Thyroid gland (tissue), 4 donors: ENCODE data around the gene FIG4. TPM values are rescaled to one million over a fixed set of nuclear protein-coding genes. Genes with fewer than 3 reads are reported as not detected.

Experiments used
- DNase-seq, 2 donors: peaks; one replicate each; pipeline ENCODE4 v3.0.0-alpha.2; 2019
- H3K27ac ChIP-seq, 3 donors: fragments of 200-600 bp; sonication (generic); 1 replicate in 2 of 3; 2 replicates in 1 of 3; pipeline ENCODE4 v1.5.1; 2016 to 2019; ENCODE audit warnings: mild to moderate bottlenecking in 1 of 3, moderate library complexity in 1 of 3
- H3K27me3 ChIP-seq: fragments of 200-600 bp; sonication (generic); one replicate; pipeline ENCODE4 v1.5.1; 2019
- H3K36me3 ChIP-seq, 2 donors: fragments of 200-600 bp; sonication (generic); one replicate each; pipeline ENCODE4 v1.5.1; 2016 to 2019
- H3K4me1 ChIP-seq, 2 donors: fragments of 200-600 bp; sonication (generic); one replicate each; pipeline ENCODE4 v1.5.1; 2017 to 2019
- H3K4me3 ChIP-seq, 3 donors: fragments of 200-600 bp; sonication (generic); replicated peaks in 1 of 3; 1 replicate in 2 of 3; 2 replicates in 1 of 3; pipeline ENCODE4 v1.5.1; 2016; ENCODE audit warnings: mild to moderate bottlenecking in 1 of 3
- H3K9me3 ChIP-seq: fragments of 200-600 bp; sonication (generic); one replicate; pipeline ENCODE4 v1.5.1; 2017
- POLR2A ChIP-seq, 2 donors: fragments of 450-650 bp; IDR thresholded peaks; one replicate each; pipeline ENCODE4 v1.6.1; 2017; ENCODE audit warnings: antibody characterized with exemption in 2 of 2, mild to moderate bottlenecking in 2 of 2, moderate library complexity in 1 of 2
- WGBS, 2 donors: methylation state at CpG; one replicate each; pipeline ENCODE4 v1.1.5; 2017; 5-methylcytosine and 5-hydroxymethylcytosine counted together
- intact Hi-C: fragments of 100-400 bp; cut with DNase I; formaldehyde crosslinking; loops from one replicate; pipeline ENCODE4 v1.15.1; 2023
- total RNA-seq, 4 donors: library from RNA; depleted of rRNA; stranded (reverse); fragments of >200 nt; gene quantifications; one replicate each; pipeline ENCODE4 v1.2.3, GENCODE V29; 2016
- TF ChIP-seq, protein P1 (sequence below), 6 experiments: fragments of 200-600 bp in 3 of 6; fragments of 450-650 bp in 3 of 6; sonication (generic) in 3 of 6; IDR thresholded peaks; one replicate each; pipeline ENCODE4 v1.5.1; 2016 to 2019; ENCODE audit warnings: antibody characterized with exemption in 6 of 6, mild to moderate bottlenecking in 2 of 6, inconsistent platforms in 1 of 6, moderate library complexity in 1 of 6

The FIG4 gene
- total RNA-seq, 4 donors from 2014 or later = 11.7 to 17.0 (median 16.6) TPM

GRCh38 chr6:109713097-109713496 lies 22.0 kb downstream of the FIG4 start:
- 93 to 96% methylated on average over 4 to 8 of the region's 8 CpGs for WGBS, 2 donors
- no peak for DNase-seq
- no peaks in the 10 kb centered on the region for H3K36me3 ChIP-seq
- intact Hi-C loops = no loop called here
- H3K4me3 ChIP-seq = no peak overlapping the region
- H3K27ac ChIP-seq = no peak overlapping the region
- no peaks in the 10 kb centered on the region for H3K27me3 ChIP-seq
- no peaks in the 10 kb centered on the region for H3K9me3 ChIP-seq
- no peaks in the 10 kb centered on the region for H3K4me1 ChIP-seq
- no peak for TF ChIP-seq POLR2A (IDR thresholded peaks at IDR 0.05)
- TF ChIP-seq, protein P1, sequence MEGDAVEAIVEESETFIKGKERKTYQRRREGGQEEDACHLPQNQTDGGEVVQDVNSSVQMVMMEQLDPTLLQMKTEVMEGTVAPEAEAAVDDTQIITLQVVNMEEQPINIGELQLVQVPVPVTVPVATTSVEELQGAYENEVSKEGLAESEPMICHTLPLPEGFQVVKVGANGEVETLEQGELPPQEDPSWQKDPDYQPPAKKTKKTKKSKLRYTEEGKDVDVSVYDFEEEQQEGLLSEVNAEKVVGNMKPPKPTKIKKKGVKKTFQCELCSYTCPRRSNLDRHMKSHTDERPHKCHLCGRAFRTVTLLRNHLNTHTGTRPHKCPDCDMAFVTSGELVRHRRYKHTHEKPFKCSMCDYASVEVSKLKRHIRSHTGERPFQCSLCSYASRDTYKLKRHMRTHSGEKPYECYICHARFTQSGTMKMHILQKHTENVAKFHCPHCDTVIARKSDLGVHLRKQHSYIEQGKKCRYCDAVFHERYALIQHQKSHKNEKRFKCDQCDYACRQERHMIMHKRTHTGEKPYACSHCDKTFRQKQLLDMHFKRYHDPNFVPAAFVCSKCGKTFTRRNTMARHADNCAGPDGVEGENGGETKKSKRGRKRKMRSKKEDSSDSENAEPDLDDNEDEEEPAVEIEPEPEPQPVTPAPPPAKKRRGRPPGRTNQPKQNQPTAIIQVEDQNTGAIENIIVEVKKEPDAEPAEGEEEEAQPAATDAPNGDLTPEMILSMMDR (IDR thresholded peaks at IDR 0.05) = no peak

DNA sequence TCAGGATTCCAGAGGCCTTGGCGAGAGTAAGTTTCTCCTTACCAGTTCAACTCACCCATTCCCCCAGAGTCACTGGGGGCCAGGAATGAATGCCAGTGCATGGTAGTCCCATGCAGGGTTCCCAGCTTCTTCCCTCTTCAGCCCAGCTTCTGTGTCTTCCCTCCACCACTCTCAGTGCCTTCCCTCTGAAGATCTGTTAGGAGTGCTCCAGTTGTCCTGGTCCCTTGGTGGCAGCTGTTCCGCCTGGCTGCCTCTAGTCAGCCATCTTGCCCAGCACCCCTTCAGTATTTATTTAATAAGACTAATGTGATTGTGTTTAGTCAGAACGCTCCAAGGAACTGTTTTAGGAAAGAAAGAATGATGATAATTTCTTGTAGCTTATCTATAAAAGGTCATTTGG lies 23.1 kb downstream of the FIG4 start:
- intact Hi-C loops = no loop called here
- TF ChIP-seq POLR2A (IDR thresholded peaks at IDR 0.05) = no peak
- TF ChIP-seq, protein P1 (IDR thresholded peaks at IDR 0.05) = no peak
- Histone ChIP-seq H3K36me3 (no peaks in the 10 kb centered on the region), H3K4me3 (no peak overlapping the region), H3K27me3 (no peaks in the 10 kb centered on the region), H3K27ac (no peak overlapping the region), H3K4me1 (no peaks in the 10 kb centered on the region), H3K9me3 (no peaks in the 10 kb centered on the region)
- DNase-seq = no peak
- WGBS, 2 donors = 90 to 92% methylated on average over 3 of the region's 3 CpGs

- intact Hi-C loops = no loop called here
- no peak for DNase-seq
- no peak for TF ChIP-seq POLR2A (IDR thresholded peaks at IDR 0.05)
- TF ChIP-seq, protein P1 (IDR thresholded peaks at IDR 0.05) = no peak
- Histone ChIP-seq H3K4me1 (no peaks in the 10 kb centered on the region), H3K27me3 (no peaks in the 10 kb centered on the region), H3K27ac (no peak overlapping the region), H3K4me3 (no peak overlapping the region), H3K9me3 (no peaks in the 10 kb centered on the region), H3K36me3 (no peaks in the 10 kb centered on the region)
- WGBS, 2 donors = 95 to 96% methylated on average over 1 of the region's 1 CpG
Measured at GRCh38 chr6:109714611-109715010, 23.5 kb downstream of the FIG4 start.

DNA sequence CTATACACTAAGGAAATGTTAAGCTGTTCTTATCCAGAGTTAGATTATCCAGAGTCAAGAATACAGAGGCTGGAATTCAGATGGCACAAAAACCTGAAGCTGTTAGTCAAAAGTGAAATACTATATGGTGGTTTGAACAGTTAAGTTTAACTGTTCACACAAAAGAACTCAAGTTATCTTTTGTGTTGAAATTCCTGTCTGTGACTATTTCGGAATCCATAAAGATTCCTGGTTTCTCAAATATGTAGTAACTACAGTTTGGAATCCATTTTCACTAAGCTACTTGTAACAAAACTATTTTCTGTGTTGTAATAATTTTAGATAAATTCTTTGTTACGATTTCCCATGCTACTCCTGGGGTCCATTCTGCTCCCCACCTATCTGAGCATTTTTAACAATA lies 24.5 kb downstream of the FIG4 start:
- no peak for DNase-seq
- intact Hi-C loops = no loop called here
- Histone ChIP-seq H3K27ac (no peak overlapping the region), H3K36me3 (no peaks in the 10 kb centered on the region), H3K9me3 (no peaks in the 10 kb centered on the region), H3K27me3 (no peaks in the 10 kb centered on the region), H3K4me1 (no peaks in the 10 kb centered on the region), H3K4me3 (no peak overlapping the region)
- 93 to 97% methylated on average over 2 of the region's 2 CpGs for WGBS, 2 donors
- TF ChIP-seq POLR2A (IDR thresholded peaks at IDR 0.05) = no peak

DNA sequence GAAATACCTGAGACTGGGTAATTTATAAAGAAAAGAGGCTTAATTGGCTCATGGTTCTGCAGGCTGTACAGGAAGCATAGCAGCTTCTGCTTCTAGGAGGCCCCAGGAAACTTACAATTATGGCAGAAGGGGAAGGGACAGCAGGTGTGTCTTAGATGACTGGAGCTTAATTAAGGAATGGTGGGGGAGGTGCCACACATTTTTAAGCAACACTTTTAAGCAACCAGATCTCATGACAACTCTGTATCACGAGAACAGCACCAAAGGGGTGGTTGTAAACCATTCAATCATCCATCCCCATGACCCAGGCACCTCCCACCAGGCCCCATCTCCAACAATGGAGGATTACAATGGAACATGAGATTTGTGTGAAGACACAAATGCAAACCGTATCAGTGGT lies 26.9 kb downstream of the FIG4 start:
- Histone ChIP-seq H3K27ac (no peak overlapping the region), H3K4me3 (no peak overlapping the region), H3K27me3 (no peaks in the 10 kb centered on the region), H3K4me1 (peaks cover 0 to 4% of the 10 kb centered on the region in 2 donors), H3K36me3 (no peaks in the 10 kb centered on the region), H3K9me3 (no peaks in the 10 kb centered on the region)
- 83 to 93% methylated on average over 2 of the region's 2 CpGs for WGBS, 2 donors
- intact Hi-C loops = no loop called here
- DNase-seq = no peak
- TF ChIP-seq, protein P1 (IDR thresholded peaks at IDR 0.05) = no peak
- TF ChIP-seq POLR2A (IDR thresholded peaks at IDR 0.05) = no peak

DNA sequence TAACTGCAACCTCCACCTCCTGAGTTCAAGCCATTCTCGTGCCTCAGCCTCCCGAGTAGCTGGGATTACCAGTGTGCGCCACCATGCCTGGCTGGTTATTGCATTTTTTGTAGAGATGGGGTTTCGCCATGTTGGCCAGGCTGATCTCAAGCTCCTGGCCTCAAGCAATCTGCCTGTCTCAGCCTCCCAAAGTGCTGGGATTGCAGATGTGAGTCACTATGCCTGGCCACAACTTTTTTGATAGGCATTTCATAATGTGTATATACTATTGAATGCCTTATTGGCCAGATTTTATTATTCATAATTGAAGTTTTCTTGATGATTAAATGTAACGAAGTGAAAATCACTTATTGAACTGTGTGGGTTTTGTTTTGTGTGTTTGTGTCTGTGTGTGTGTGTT lies 27.9 kb downstream of the FIG4 start:
- Histone ChIP-seq H3K36me3 (no peaks in the 10 kb centered on the region), H3K4me1 (peaks cover 0 to 4% of the 10 kb centered on the region in 2 donors)
- TF ChIP-seq, protein P1 (IDR thresholded peaks at IDR 0.05) = no peak
- no peak for TF ChIP-seq POLR2A (IDR thresholded peaks at IDR 0.05)

More for the DNA sequence above, 27.9 kb downstream of the FIG4 start:
- intact Hi-C loops = no loop called here
- no peaks in the 10 kb centered on the region for H3K27me3 ChIP-seq
- H3K9me3 ChIP-seq = no peaks in the 10 kb centered on the region
- H3K27ac ChIP-seq = no peak overlapping the region
- DNase-seq = no peak
- H3K4me3 ChIP-seq = no peak overlapping the region
- WGBS, 2 donors = 98% methylated on average over 5 of the region's 5 CpGs
